Muscle of back (tissue), 13 donors: Measurements from ENCODE around the gene ATP5PF. TPM values are rescaled to one million over a fixed set of nuclear protein-coding genes. Genes with fewer than 3 reads are reported as not detected.
"Not testable (repeated sequence)": the region's sequence is repeated elsewhere in the genome, so short reads cannot be mapped to it uniquely, and the experiment has no call there.

Experiments
- DNase-seq, 3 donors: peaks; one replicate each; pipeline versions ENCODE4 v3.0.0 to v3.0.0-alpha.2; 2013
- long read RNA-seq, 9 donors: transcript quantifications; one replicate each; lab custom pipeline, GENCODE V29; 2026
- polyA plus RNA-seq, 10 donors: library from polyadenylated mRNA; unstranded; fragments of 120-200 nt; gene quantifications; one replicate each; pipeline ENCODE4 v1.2.1, GENCODE V29; 2013; ENCODE audit not compliant: insufficient read length in 10 of 10

The ATP5PF gene
- 100 to 1,000 TPM; 241 to 304 (median 251) TPM for polyA plus RNA-seq
- long read RNA-seq, donor 1, transcript ATP5PF-207 (4 exons, 589 nt), result minor isoform, 7 of 333 reads
- long read RNA-seq, donor 1, transcript ATP5PF-204 (4 exons, 1,179 nt), result minor isoform, 35 of 333 reads
- long read RNA-seq, donor 1, transcript ATP5PF-201 (4 exons, 614 nt), result major isoform, 208 of 333 reads
- long read RNA-seq, donor 1, transcript ATP5PF-203 (4 exons, 647 nt), result minor isoform, 9 of 333 reads
- long read RNA-seq, donor 1, partial matches to known transcripts, result 67 of 333 reads
- long read RNA-seq, donor 1, other reads (novel, unspliced or antisense), result 0 of 333 reads
- long read RNA-seq, donor 2, transcript ATP5PF-204 (4 exons, 1,179 nt), result minor isoform, 43 of 362 reads
- long read RNA-seq, donor 2, transcript ATP5PF-201 (4 exons, 614 nt), result major isoform, 222 of 362 reads
- long read RNA-seq, donor 2, transcript ATP5PF-203 (4 exons, 647 nt), result minor isoform, 7 of 362 reads
- long read RNA-seq, donor 2, partial matches to known transcripts, result 80 of 362 reads
- long read RNA-seq, donor 2, other reads (novel, unspliced or antisense), result 0 of 362 reads
- long read RNA-seq, donor 3, result 0 reads
- long read RNA-seq, donor 4, transcript ATP5PF-207 (4 exons, 589 nt), result minor isoform, 5 of 269 reads
- long read RNA-seq, donor 4, transcript ATP5PF-204 (4 exons, 1,179 nt), result minor isoform, 32 of 269 reads
- long read RNA-seq, donor 4, transcript ATP5PF-201 (4 exons, 614 nt), result major isoform, 162 of 269 reads
- long read RNA-seq, donor 4, transcript ATP5PF-203 (4 exons, 647 nt), result minor isoform, 6 of 269 reads
- long read RNA-seq, donor 4, partial matches to known transcripts, result 56 of 269 reads
- long read RNA-seq, donor 4, other reads (novel, unspliced or antisense), result 0 of 269 reads
- long read RNA-seq, donor 5, transcript ATP5PF-207 (4 exons, 589 nt), result minor isoform, 9 of 507 reads
- long read RNA-seq, donor 5, transcript ATP5PF-203 (4 exons, 647 nt), result minor isoform, 22 of 507 reads
- long read RNA-seq, donor 5, transcript ATP5PF-201 (4 exons, 614 nt), result major isoform, 311 of 507 reads
- long read RNA-seq, donor 5, transcript ATP5PF-204 (4 exons, 1,179 nt), result minor isoform, 58 of 507 reads
- long read RNA-seq, donor 5, partial matches to known transcripts, result 94 of 507 reads
- long read RNA-seq, donor 5, other reads (novel, unspliced or antisense), result 0 of 507 reads
- long read RNA-seq, donor 6, transcript ATP5PF-201 (4 exons, 614 nt), result major isoform, 252 of 407 reads
- long read RNA-seq, donor 6, transcript ATP5PF-203 (4 exons, 647 nt), result minor isoform, 13 of 407 reads
- long read RNA-seq, donor 6, transcript ATP5PF-204 (4 exons, 1,179 nt), result minor isoform, 37 of 407 reads
- long read RNA-seq, donor 6, transcript ATP5PF-207 (4 exons, 589 nt), result minor isoform, 10 of 407 reads
- long read RNA-seq, donor 6, partial matches to known transcripts, result 88 of 407 reads
- long read RNA-seq, donor 6, other reads (novel, unspliced or antisense), result 0 of 407 reads
- long read RNA-seq, donor 7, transcript ATP5PF-204 (4 exons, 1,179 nt), result minor isoform, 41 of 291 reads
- long read RNA-seq, donor 7, transcript ATP5PF-201 (4 exons, 614 nt), result major isoform, 168 of 291 reads
- long read RNA-seq, donor 7, transcript ATP5PF-203 (4 exons, 647 nt), result minor isoform, 5 of 291 reads
- long read RNA-seq, donor 7, transcript ATP5PF-202 (4 exons, 826 nt), result minor isoform, 7 of 291 reads
- long read RNA-seq, donor 7, partial matches to known transcripts, result 63 of 291 reads
- long read RNA-seq, donor 7, other reads (novel, unspliced or antisense), result 0 of 291 reads
- long read RNA-seq, donor 8, transcript ATP5PF-208 (3 exons, 876 nt), result minor isoform, 5 of 237 reads
- long read RNA-seq, donor 8, transcript ATP5PF-201 (4 exons, 614 nt), result major isoform, 138 of 237 reads
- long read RNA-seq, donor 8, transcript ATP5PF-203 (4 exons, 647 nt), result minor isoform, 7 of 237 reads
- long read RNA-seq, donor 8, transcript ATP5PF-204 (4 exons, 1,179 nt), result minor isoform, 23 of 237 reads
- long read RNA-seq, donor 8, partial matches to known transcripts, result 56 of 237 reads
- long read RNA-seq, donor 8, other reads (novel, unspliced or antisense), result 0 of 237 reads
- long read RNA-seq, donor 9, transcript ATP5PF-204 (4 exons, 1,179 nt), result minor isoform, 13 of 66 reads
- long read RNA-seq, donor 9, transcript ATP5PF-201 (4 exons, 614 nt), result major isoform, 44 of 66 reads
- long read RNA-seq, donor 9, partial matches to known transcripts, result 5 of 66 reads
- long read RNA-seq, donor 9, other reads (novel, unspliced or antisense), result 0 of 66 reads

GRCh38 chr21:25734904-25735645, at the start of gene ATP5PF, which contains the start of gene GABPA:
ATP5PF (minus strand) TSS chr21:25734904; CDS start chr21:25729794, 5,110 bp downstream.
GABPA (plus strand) TSS chr21:25734972; CDS start chr21:25741599, 6,627 bp downstream.
- DNase-seq, result peak; percentile 96 to 99 (median 98)

- DNase-seq, result not testable (repeated sequence)
Observed at GRCh38 chr21:25778126-25778875, 43.6 kb upstream of the ATP5PF start.

DNA sequence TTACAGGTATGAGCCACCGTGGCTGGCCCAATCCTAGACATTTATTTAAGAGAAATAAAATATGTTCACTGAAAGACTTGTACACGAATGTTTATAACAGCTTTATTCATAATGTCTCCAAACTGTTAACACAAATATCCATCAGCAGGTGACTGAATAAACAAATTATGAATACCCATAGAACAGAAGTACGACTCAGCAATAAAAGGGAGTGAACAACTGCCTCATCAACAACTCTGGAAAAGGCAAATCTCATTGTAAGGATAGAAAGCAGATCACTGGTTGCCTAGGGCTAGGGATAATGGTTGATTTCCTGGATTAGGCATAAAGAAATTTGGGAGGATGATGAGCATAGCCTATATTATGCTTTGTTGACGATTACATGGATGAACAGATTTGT, 41.7 kb upstream of the ATP5PF start:
- DNase-seq, result no peak

DNA sequence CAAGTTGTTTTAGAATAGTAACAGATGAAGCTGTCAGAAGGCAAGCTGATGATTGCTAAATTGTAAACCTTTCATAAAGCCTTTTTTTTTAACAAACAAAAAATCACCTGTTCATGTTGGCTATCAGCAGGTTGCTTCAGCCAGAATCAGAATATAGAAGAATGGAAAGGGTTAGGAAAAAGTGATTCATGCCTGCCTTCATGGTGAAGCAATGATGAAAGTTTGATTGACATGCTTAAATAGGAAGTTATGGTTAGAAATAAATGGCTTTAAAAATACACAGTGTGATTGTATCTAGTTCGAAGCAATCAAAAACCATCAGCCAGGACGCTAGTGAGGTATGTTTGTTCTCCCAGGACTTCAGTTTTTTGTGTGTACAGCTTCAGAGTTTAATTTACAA, 38.0 kb upstream of the ATP5PF start:
- DNase-seq, result no peak

DNA sequence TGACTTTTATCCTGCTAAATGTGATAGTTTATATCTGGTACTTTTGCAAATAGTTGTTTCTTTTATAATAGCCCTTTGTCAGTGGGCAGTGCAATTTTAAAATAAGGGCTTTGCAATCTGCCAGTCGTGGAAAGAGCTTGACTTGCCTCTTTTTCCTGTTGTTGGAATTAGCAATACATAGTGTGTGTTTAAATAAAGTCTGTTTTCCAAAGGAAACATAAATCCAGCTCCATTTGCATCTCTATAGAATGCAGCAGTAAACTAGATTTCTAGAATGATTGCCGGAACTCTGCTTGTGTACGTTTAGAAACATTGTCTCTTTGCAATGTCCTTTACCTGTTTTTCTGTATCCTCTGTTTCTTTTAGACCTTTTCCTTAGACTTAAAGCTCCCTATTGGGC, 33.2 kb upstream of the ATP5PF start:
- DNase-seq, result no peak

DNA sequence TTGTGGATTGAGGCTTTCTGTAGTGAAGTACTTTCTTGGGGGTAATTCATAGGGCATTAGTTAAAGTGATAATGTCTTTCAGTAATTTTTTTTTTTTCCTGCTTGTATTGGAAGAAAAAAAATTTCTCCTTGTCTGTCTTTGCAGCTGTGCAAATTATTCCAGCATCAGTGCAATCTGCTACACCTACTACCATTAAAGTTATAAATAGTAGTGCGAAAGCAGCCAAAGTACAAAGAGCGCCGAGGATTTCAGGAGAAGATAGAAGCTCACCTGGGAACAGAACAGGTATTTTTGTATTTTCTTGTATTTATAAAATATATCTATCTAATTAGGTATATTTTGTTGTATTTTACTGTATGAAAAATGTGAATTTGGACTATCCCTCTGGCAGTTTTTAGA, 29.4 kb upstream of the ATP5PF start:
- no peak for DNase-seq

DNA sequence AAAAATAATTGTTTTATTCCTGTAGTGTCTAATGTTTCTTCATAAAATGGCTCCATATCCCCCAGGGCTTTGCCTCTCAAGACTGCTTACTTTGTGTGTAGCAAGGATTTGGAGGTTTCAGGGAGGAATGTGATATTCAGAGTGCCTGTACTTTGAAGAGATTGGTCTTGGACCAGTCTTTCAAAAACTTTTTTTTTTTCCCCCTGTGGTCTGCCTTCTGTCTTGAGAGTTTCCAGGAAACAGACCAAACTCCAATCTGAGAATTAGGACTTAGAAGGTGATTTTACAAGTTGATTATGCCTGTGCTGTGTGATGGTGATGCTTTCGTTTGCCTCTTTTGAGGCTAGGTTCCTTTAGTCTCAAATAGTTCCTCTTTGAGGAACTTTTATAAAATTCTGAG, 26.0 kb upstream of the ATP5PF start:
- no peak for DNase-seq

DNA sequence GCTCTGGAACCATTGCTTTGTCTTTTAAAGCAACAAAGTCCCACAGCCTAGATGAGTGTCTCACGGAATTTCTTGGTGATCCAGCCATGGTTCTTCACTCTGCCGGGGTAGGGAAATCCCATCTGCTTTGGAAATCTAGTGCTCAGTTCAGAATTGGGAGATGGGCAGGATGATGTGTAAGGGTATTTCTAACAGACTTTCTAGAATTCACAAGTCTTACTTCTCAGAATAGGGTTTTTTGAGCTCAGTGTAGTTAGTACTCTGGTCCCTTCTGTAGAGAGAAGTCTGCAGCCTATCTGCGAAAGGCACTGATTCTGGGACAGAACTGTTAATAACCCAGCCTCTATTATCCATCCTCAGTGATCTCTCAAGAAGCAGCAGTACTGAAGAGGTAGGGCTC, 25.4 kb upstream of the ATP5PF start:
- DNase-seq, result no peak

- DNase-seq, result no peak
Observed at GRCh38 chr21:25759573-25759972, 24.9 kb upstream of the ATP5PF start.

DNA sequence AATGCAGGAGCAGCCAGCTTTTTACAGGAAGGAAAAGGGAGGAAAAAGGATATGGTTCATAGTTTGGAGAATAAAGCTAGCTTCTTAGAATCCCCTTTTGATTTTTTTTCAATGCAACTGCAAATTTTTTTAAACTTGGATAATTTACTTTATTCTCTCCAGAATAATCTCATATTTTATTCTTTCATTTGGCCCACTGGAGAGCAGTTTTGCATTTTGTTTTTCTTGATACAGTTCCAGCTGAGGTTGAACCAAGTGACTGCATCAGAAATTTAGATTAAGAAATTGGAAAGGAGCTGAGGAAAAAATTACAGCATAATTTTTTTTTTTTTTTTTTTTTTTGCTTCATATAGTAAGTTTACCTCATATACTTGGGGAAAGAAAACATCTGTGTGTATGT, 22.8 kb upstream of the ATP5PF start:
- DNase-seq, result peak; percentile 45 to 83 (median 60)

- DNase-seq, result peak in 1 of 3 donors; percentile 14
Observed at GRCh38 chr21:25756190-25756932, 21.7 kb upstream of the ATP5PF start.

GRCh38 chr21:25752416-25752815, 17.7 kb upstream of the ATP5PF start:
- no peak for DNase-seq

- DNase-seq, result no peak
Observed at GRCh38 chr21:25750085-25750484, 15.4 kb upstream of the ATP5PF start.

DNA sequence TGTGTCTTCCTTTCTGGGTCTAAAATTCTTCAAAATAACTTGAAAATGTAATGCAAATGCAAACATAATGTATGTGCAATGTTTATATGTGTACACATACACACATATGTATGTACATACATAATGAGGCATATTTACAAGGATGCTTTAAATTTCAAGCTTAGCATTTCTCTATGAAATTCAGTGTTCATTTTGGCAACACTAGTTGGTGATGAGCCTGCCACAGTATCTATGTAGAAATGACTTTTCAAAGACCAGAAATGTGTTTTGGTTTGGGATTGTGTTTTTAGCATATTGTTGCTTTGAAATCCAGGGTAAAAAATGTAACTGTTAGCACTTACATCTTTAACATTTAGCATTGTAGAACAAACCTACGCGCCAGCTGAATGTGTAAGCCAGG, 10.2 kb upstream of the ATP5PF start:
- DNase-seq, result no peak

DNA sequence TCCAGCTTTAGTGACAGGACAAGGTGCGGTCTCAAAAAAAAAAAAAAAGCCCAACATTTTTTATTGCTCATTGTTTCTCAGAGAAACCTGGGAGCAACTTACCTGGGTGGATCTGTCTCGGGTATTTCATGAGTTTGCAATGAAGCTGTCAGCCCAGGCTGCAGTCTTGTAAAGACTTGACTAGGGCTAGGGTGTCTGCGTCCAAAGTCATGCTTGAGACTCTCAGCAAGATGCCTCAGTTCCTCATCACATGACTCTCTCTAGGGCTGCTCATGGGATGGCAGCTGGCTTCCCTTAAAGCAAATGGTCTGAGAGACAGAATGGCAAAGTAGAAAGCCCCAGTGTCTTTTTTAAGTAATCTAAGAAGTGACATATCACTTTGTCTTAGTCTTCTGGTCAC, 8.2 kb upstream of the ATP5PF start:
- no peak for DNase-seq

- no peak for DNase-seq
Observed at GRCh38 chr21:25737421-25737820, 2.7 kb upstream of the ATP5PF start.
